H1 (cell line): ENCODE results near the gene PIWIL1. TPM values are rescaled to one million over a fixed set of nuclear protein-coding genes. Genes with fewer than 3 reads are reported as not detected.

Experiments
- CTCF ChIA-PET: fragments of 300-600 bp; sonication (Branson Sonifier 250); formaldehyde crosslinking; loops from one replicate; lab custom pipeline; 2021; ENCODE audit not compliant: partially characterized antibody; lab: Charles Lee
- POLR2A ChIA-PET: fragments of 300-600 bp; sonication (Branson Sonifier 250); formaldehyde crosslinking; loops from one replicate; lab custom pipeline; 2021; ENCODE audit warnings: inconsistent platforms; ENCODE audit not compliant: partially characterized antibody; lab: Charles Lee
- DNase-seq, 2 experiments: peaks; one replicate each; pipeline versions ENCODE4 v3.0.0 to v3.0.0-alpha.2; 2010 to 2022; ENCODE audit warnings: low spot score in 2 of 2, low read depth in 1 of 2, mixed read lengths in 1 of 2
- FAIRE-seq: peaks from 2 replicates; lab custom pipeline; 2011; peaks lifted over from hg19 to GRCh38; lab: Jason Lieb, UNC
- H2AFZ ChIP-seq: 2 replicates; pipeline ENCODE4 v1.8.1; 2012; ENCODE audit warnings: low read length, inconsistent platforms
- H2AK5ac ChIP-seq: 2 replicates; pipeline ENCODE4 v1.6.1; 2013; ENCODE audit warnings: low read depth, low read length
- H2BK120ac ChIP-seq: replicated peaks from 2 replicates; pipeline ENCODE3; 2013; ENCODE audit warnings: low read depth, low read length, inconsistent platforms
- H2BK12ac ChIP-seq: 2 replicates; pipeline ENCODE4 v1.6.1; 2013; ENCODE audit warnings: low read depth, low read length
- H2BK15ac ChIP-seq: 2 replicates; pipeline ENCODE4 v1.6.1; 2013; ENCODE audit warnings: low read length
- H2BK20ac ChIP-seq: 2 replicates; pipeline ENCODE4 v1.6.1; 2013; ENCODE audit warnings: low read length
- H2BK5ac ChIP-seq: 2 replicates; pipeline ENCODE4 v1.6.1; 2013; ENCODE audit warnings: low read depth, low read length
- H3K14ac ChIP-seq: 2 replicates; pipeline ENCODE4 v1.6.1; 2013; ENCODE audit warnings: inconsistent platforms; ENCODE audit not compliant: insufficient read length
- H3K18ac ChIP-seq: 2 replicates; pipeline ENCODE4 v1.6.1; 2013; ENCODE audit warnings: low read length; ENCODE audit errors: extremely low read depth
- H3K23ac ChIP-seq: 2 replicates; pipeline ENCODE4 v1.6.1; 2013; ENCODE audit warnings: inconsistent platforms; ENCODE audit not compliant: insufficient read length
- H3K23me2 ChIP-seq: 2 replicates; pipeline ENCODE4 v1.6.1; 2013; ENCODE audit warnings: low read depth, low read length
- H3K27ac ChIP-seq: 2 replicates; pipeline ENCODE4 v1.6.1; 2011; ENCODE audit warnings: low read depth, low read length, inconsistent platforms
- H3K27me3 ChIP-seq, 4 experiments: replicated peaks in 1 of 4; 1 replicate in 1 of 4; 2 replicates in 3 of 4; pipeline versions ENCODE4 v1.6.1 to v1.8.1; 2011 to 2013; ENCODE audit warnings: low read length in 3 of 4, mild to moderate bottlenecking in 3 of 4, inconsistent platforms in 2 of 4, mixed read lengths in 2 of 4, moderate library complexity in 1 of 4; ENCODE audit not compliant: control insufficient read depth in 3 of 4, insufficient read depth in 3 of 4; ENCODE audit errors: extremely low read depth in 1 of 4
- H3K36me3 ChIP-seq, 4 experiments: 2 replicates each; pipeline versions ENCODE4 v1.6.1 to v1.8.1; 2011 to 2013; ENCODE audit warnings: mild to moderate bottlenecking in 4 of 4, low read length in 3 of 4, moderate library complexity in 2 of 4, control low read depth in 1 of 4, inconsistent platforms in 1 of 4; ENCODE audit not compliant: insufficient read depth in 4 of 4, control insufficient read depth in 2 of 4
- H3K4ac ChIP-seq: replicated peaks from 2 replicates; pipeline ENCODE3; 2013; ENCODE audit warnings: low read length, low read depth, mixed read lengths, inconsistent platforms; ENCODE audit not compliant: insufficient read length
- H3K4me1 ChIP-seq, 4 experiments: replicated peaks in 1 of 4; 1 replicate in 1 of 4; 2 replicates in 3 of 4; pipeline versions ENCODE4 v1.6.1 to v1.8.1; 2011 to 2013; ENCODE audit warnings: low read length in 3 of 4, inconsistent platforms in 2 of 4, mixed read lengths in 1 of 4; ENCODE audit not compliant: insufficient read depth in 4 of 4, control insufficient read depth in 3 of 4
- H3K4me2 ChIP-seq, 2 experiments: 2 replicates each; pipeline versions ENCODE4 v1.6.1 to v1.8.1; 2011 to 2013; ENCODE audit warnings: low read depth in 2 of 2, low read length in 2 of 2, control low read depth in 1 of 2, inconsistent platforms in 1 of 2, mild to moderate bottlenecking in 1 of 2; ENCODE audit not compliant: insufficient read depth in 1 of 2
- H3K4me3 ChIP-seq, 4 experiments: fragments of 200-600, 300-600 bp in 1 of 4; sonication (generic), shearing (Covaris generic), sonication (Bioruptor Twin) in 1 of 4; 2 replicates each; pipeline versions ENCODE4 v1.5.1 to v1.8.1; 2011 to 2016; ENCODE audit warnings: low read length in 4 of 4, low read depth in 3 of 4, control low read depth in 2 of 4, inconsistent platforms in 2 of 4, mild to moderate bottlenecking in 2 of 4, mixed read lengths in 1 of 4, moderate library complexity in 1 of 4; ENCODE audit not compliant: insufficient read depth in 2 of 4; ENCODE audit errors: extremely low read depth in 1 of 4
- H3K56ac ChIP-seq: replicated peaks from 2 replicates; pipeline ENCODE3; 2013; ENCODE audit warnings: low read depth, mild to moderate bottlenecking, mixed read lengths, low read length, inconsistent platforms; ENCODE audit not compliant: insufficient read length
- H3K79me1 ChIP-seq: 2 replicates; pipeline ENCODE4 v1.6.1; 2013; ENCODE audit warnings: low read depth, low read length, control low read depth
- H3K79me2 ChIP-seq, 2 experiments: 2 replicates each; pipeline versions ENCODE4 v1.6.1 to v1.8.1; 2012 to 2013; ENCODE audit warnings: low read length in 2 of 2, mild to moderate bottlenecking in 2 of 2, inconsistent platforms in 1 of 2; ENCODE audit not compliant: insufficient read depth in 2 of 2, control insufficient read depth in 1 of 2
- H3K9ac ChIP-seq, 4 experiments: replicated peaks in 1 of 4; 1 replicate in 1 of 4; 2 replicates in 3 of 4; pipeline versions ENCODE4 v1.6.1 to v1.8.1; 2011 to 2013; ENCODE audit warnings: low read depth in 3 of 4, low read length in 3 of 4, control low read depth in 2 of 4, mild to moderate bottlenecking in 2 of 4, moderate library complexity in 2 of 4, inconsistent platforms in 1 of 4; ENCODE audit errors: extremely low read depth in 1 of 4
- H3K9me3 ChIP-seq, 2 experiments: 2 replicates each; pipeline versions ENCODE4 v1.6.1 to v1.8.1; 2012 to 2013; ENCODE audit warnings: mild to moderate bottlenecking in 2 of 2, moderate library complexity in 2 of 2, control low read depth in 1 of 2, inconsistent platforms in 1 of 2, low read depth in 1 of 2, low read length in 1 of 2, mixed read lengths in 1 of 2; ENCODE audit not compliant: insufficient read depth in 2 of 2
- H4K20me1 ChIP-seq, 2 experiments: replicated peaks in 1 of 2; 2 replicates each; pipeline versions ENCODE3 to v1.8.1; 2011 to 2013; ENCODE audit warnings: inconsistent platforms in 2 of 2, low read length in 2 of 2, mild to moderate bottlenecking in 1 of 2; ENCODE audit not compliant: insufficient read depth in 2 of 2, control insufficient read depth in 1 of 2
- H4K5ac ChIP-seq: 2 replicates; pipeline ENCODE4 v1.6.1; 2013; ENCODE audit warnings: low read length, low read depth, mixed read lengths, inconsistent platforms; ENCODE audit not compliant: insufficient read length
- H4K8ac ChIP-seq: 2 replicates; pipeline ENCODE4 v1.8.0; 2013; ENCODE audit warnings: mild to moderate bottlenecking, moderate library complexity, low read length, inconsistent platforms; ENCODE audit not compliant: insufficient read depth; ENCODE audit errors: extremely low read depth
- H4K91ac ChIP-seq: replicated peaks from 2 replicates; pipeline ENCODE3; 2013; ENCODE audit warnings: low read length, mixed read lengths, inconsistent platforms; ENCODE audit not compliant: insufficient read length
- BCL11A ChIP-seq, 2 experiments: IDR thresholded peaks; one replicate each; pipeline ENCODE4 v1.6.1; 2011; ENCODE audit warnings: low read depth in 2 of 2, low read length in 2 of 2, mild to moderate bottlenecking in 2 of 2
- CBX8 ChIP-seq: fragments of 300-800, 300-1000 bp; sonication (generic); IDR thresholded peaks from 2 replicates; pipeline ENCODE4 v1.7.1; 2016; ENCODE audit warnings: low read depth, low read length, borderline replicate concordance
- CTBP2 ChIP-seq: IDR thresholded peaks from 2 replicates; pipeline ENCODE4 v1.7.0; 2011; ENCODE audit warnings: borderline replicate concordance, mild to moderate bottlenecking, moderate library complexity, mixed read lengths, low read length; ENCODE audit not compliant: insufficient read depth, insufficient read length
- GTF2F1 ChIP-seq: IDR thresholded peaks from 2 replicates; pipeline ENCODE4 v1.6.1; 2012; ENCODE audit warnings: low read depth, low read length, improper control_type of control experiment, borderline replicate concordance
- JUN ChIP-seq: IDR thresholded peaks from 2 replicates; pipeline ENCODE4 v1.6.1; 2011; ENCODE audit warnings: low read depth, mild to moderate bottlenecking, improper control_type of control experiment, low read length
- KDM5A ChIP-seq: fragments of 200-600 bp; IDR thresholded peaks from 2 replicates; pipeline ENCODE4 v1.7.1; 2012; ENCODE audit warnings: mild to moderate bottlenecking, low read length, inconsistent platforms, mixed read lengths
- RBBP5 ChIP-seq: IDR thresholded peaks from 2 replicates; pipeline ENCODE4 v1.7.1; 2012; ENCODE audit warnings: low read depth, mild to moderate bottlenecking, inconsistent platforms, low read length, moderate library complexity, borderline replicate concordance
- SIN3A ChIP-seq, 2 experiments: IDR thresholded peaks in 1 of 2; conservative IDR thresholded peaks in 1 of 2; 2 replicates each; pipeline ENCODE4 v1.6.1; 2011 to 2012; ENCODE audit warnings: low read length in 2 of 2, improper control_type of control experiment in 1 of 2, low read depth in 1 of 2, mild to moderate bottlenecking in 1 of 2
- SIRT6 ChIP-seq: IDR thresholded peaks from one replicate; pipeline ENCODE4 v1.7.1; 2012; ENCODE audit warnings: low read length, inconsistent platforms
- WGBS, 2 experiments: shearing (Covaris generic) in 1 of 2; methylation state at CpG; one replicate each; pipeline versions ENCODE4 v1.1.6 to v1.1.7; 2013 to 2015; ENCODE audit warnings: low lambda C conversion rate in 2 of 2, mixed read lengths in 2 of 2, inconsistent platforms in 1 of 2, low coverage in 1 of 2, missing lambda C conversion rate in 1 of 2; ENCODE audit not compliant: insufficient replicate concordance in 2 of 2, insufficient coverage in 1 of 2, insufficient read length in 1 of 2; ENCODE audit errors: extremely low coverage in 1 of 2, missing lambda C conversion rate in 1 of 2; 5-methylcytosine and 5-hydroxymethylcytosine counted together
- polyA plus RNA-seq, 7 experiments: library from polyadenylated mRNA; depleted of rRNA in 3 of 7; stranded (reverse) in 5 of 7; unstranded in 2 of 7; fragments of >200 nt in 5 of 7; fragments of 200-250 nt in 2 of 7; gene quantifications; 1 replicate in 5 of 7; 2 replicates in 1 of 7; 4 replicates in 1 of 7; pipeline versions ENCODE4 v1.2.1 to v1.2.3, GENCODE V29; 2011 to 2013; ENCODE audit warnings: missing spikeins in 2 of 7, mixed read lengths in 2 of 7
- total RNA-seq: library from RNA; stranded (reverse); fragmentation: NEBNext Ultra II Directional; extraction: Animal tissue kit (Norgen Biotek cat#: 25700); gene quantifications from 2 replicates; pipeline ENCODE4 v1.2.1, GENCODE V29; 2021

PIWIL1 gene
- total and polyA plus RNA-seq, 2 of the 8 experiments (the other 6 are each of a cell fraction or from before 2014, with no cell fraction given), result not detected

- CTCF ChIA-PET, result interaction anchor here (1.0 to 1.5 kb wide), 5 partner anchors 11 to 505 kb away, joined by 3 to 7 read pairs (median 5); no protein-coding TSS in a partner anchor
- no peak overlapping the region for H2AFZ ChIP-seq
- no peak overlapping the region for H3K27ac ChIP-seq
- no peak for DNase-seq
- peaks cover 0 to 2% of the 10 kb centered on the region in 2 experiments for H4K20me1 ChIP-seq
- no peak overlapping the region for H3K4ac ChIP-seq
- H2BK5ac ChIP-seq, result no peak overlapping the region
- no peak overlapping the region for H3K9ac ChIP-seq
- no peak overlapping the region for H3K4me3 ChIP-seq
- 85% methylated on average over 2 of the region's 2 CpGs; no CpG with 5 or more reads in 1 of the 2 experiments for WGBS, 2 experiments
- H3K4me1 ChIP-seq, result no peaks in the 10 kb centered on the region
- H2BK120ac ChIP-seq, result no peak overlapping the region
- H2AK5ac ChIP-seq, result no peak overlapping the region
- no peak overlapping the region for H4K8ac ChIP-seq
- POLR2A ChIA-PET, result no interaction called here
- no peak overlapping the region for H4K91ac ChIP-seq
- no peak overlapping the region for H3K18ac ChIP-seq
- no peak for FAIRE-seq
- no peaks in the 10 kb centered on the region for H3K36me3 ChIP-seq
- H3K79me1 ChIP-seq, result no peaks in the 10 kb centered on the region
- H4K5ac ChIP-seq, result no peak overlapping the region
- no peaks in the 10 kb centered on the region for H3K9me3 ChIP-seq
- no peak overlapping the region for H3K56ac ChIP-seq
- H3K4me2 ChIP-seq, result no peak overlapping the region
- H2BK15ac ChIP-seq, result no peak overlapping the region
- H2BK20ac ChIP-seq, result no peak overlapping the region
- H3K14ac ChIP-seq, result no peak overlapping the region
- no peaks in the 10 kb centered on the region for H3K79me2 ChIP-seq
- H2BK12ac ChIP-seq, result no peak overlapping the region
- peaks cover 0 to 3% (median 1%) of the 10 kb centered on the region in 4 experiments; a peak in 3 of 7 replicates for H3K27me3 ChIP-seq
- no peak overlapping the region for H3K23ac ChIP-seq
- H3K23me2 ChIP-seq, result no peaks in the 10 kb centered on the region; the same call in 1 of the 2 replicates
- TF ChIP-seq SIRT6, result no peak
- TF ChIP-seq CTBP2, result no peak
- no peak for TF ChIP-seq GTF2F1
- TF ChIP-seq SIN3A (conservative IDR thresholded peaks at IDR 0.05 in 1 of 2, IDR thresholded peaks at IDR 0.05 in 1 of 2; ENCODE audit: low read depth in 1 of 2, low read length in 2 of 2), result no peak
- no peak for TF ChIP-seq BCL11A (IDR thresholded peaks at IDR 0.05; ENCODE audit: low read depth in 2 of 2, low read length in 2 of 2)
- TF ChIP-seq KDM5A, result no peak
- TF ChIP-seq RBBP5, result no peak
- TF ChIP-seq CBX8, result no peak
- no peak for TF ChIP-seq JUN
Measured at GRCh38 chr12:130320536-130320935, 17.2 kb upstream of the PIWIL1 start.
